HG02970 (cell line): ENCODE data around the gene TBC1D25.

Experiments
- ATAC-seq: cut with Tn5 transposase; IDR thresholded peaks from one replicate; pipeline ENCODE4 v1.9.1; 2021; ENCODE audit warnings: mild to moderate bottlenecking, moderate library complexity, moderate number of reproducible peaks; ENCODE audit not compliant: unreplicated experiment, low FRiP score

Gene TBC1D25

DNA sequence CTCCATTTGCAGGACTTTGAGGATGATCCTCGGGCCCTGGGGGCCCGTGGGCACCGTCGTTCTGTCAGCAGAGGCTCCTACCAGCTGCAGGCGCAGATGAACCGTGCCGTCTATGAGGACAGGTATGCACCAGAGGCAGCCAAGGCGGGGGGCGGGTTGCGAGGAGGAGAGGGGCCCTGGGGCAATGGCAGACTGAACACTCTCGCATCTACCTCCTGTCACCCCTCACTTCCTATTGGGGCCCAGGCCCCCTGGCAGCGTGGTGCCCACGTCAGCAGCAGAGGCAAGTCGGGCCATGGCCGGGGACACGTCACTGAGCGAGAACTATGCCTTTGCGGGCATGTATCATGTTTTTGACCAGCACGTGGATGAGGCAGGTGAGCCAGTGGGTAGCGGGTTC, 59.8 kb downstream of the TBC1D25 start:
- ATAC-seq, result no peak

DNA sequence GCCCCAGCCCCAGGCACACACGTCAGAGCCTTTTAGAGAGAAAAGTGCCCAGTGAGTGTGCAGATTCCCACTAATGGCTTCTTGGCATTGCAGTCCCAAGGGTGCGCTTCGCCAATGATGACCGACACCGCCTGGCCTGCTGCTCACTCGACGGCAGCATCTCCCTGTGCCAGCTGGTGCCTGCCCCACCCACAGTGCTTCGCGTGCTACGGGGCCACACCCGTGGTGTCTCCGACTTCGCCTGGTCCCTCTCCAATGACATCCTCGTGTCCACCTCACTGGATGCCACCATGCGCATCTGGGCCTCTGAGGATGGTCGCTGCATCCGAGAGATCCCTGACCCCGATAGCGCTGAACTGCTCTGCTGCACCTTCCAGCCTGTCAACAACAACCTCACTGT, 60.7 kb downstream of the TBC1D25 start:
- ATAC-seq, result no peak

DNA sequence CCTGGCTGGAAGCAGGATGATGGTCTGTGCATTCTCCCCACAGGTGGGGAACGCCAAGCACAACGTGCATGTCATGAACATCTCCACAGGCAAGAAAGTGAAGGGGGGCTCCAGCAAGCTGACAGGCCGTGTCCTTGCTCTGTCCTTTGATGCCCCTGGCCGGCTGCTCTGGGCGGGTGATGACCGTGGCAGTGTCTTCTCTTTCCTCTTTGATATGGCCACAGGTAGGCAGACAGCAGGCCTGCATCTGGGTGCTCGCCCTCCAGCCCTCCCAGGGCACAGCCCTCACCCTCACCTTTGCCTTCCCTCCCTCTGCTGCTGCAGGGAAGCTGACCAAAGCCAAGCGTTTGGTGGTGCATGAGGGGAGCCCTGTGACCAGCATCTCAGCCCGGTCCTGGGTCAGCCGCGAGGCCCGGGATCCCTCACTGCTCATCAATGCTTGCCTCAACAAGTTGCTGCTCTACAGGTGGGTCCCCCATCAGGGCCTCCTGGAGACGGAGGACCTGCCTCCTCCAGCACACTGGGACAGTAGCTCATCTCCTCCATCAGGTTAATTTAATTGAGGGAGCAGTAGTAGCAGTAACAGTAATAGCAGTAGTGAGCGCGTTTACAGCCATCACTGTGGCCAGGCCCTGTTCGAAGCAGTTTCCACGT, 62.4 kb downstream of the TBC1D25 start:
- no peak for ATAC-seq

DNA sequence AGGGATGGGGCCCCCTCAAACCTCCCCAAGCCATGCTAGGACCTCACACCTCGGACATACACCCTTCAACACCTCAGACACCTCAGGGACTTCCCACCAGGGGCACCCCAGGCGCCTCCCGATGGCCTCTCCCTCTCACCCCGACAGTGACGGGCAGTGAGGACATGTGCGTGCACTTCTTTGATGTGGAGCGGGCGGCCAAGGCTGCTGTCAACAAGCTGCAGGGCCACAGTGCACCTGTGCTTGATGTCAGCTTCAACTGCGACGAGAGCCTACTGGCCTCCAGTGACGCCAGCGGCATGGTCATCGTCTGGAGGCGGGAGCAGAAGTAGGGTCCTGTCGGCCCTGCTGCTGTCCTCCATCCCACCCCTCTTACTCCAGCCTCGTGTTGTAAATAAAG, 65.2 kb downstream of the TBC1D25 start:
- ATAC-seq, result no peak

DNA sequence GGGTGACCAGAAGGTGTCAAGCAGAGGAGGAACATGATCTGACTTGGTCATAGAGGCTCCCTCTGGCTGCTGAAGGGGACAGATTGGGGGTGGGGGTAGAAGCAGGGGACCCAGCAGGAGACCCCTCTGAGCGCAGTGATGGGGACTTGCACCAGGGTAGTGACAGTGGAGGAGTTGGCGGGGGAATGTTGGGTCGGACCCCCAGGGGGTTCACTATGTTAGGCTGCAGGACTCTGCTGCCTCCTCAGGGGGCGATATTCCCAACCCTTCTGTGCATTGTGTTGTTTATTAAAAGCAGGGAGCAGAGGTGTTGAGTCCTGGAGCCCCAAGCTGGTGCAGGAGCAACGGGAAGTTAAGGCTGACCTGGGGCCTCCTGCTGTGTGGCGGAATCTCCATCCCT, 66.6 kb downstream of the TBC1D25 start:
- ATAC-seq, result no peak

DNA sequence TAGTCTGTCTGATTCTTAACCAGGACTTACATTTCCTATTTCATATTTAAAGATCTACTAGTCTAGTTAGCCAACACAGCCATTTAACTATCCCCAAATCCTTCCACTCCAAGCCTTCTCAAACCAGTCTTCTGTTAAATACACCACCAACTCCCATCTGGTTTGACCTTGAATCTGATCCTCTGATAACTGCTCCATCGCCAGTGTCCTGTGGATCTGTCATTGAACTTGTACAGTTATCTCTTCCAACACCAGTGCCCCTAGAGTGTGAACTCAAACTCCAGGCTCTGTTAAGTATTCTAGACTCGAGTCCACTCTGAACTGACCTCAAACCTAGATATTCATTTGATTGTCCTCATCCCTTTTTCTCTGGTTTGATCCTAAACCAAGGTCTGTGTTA, 72.2 kb downstream of the TBC1D25 start:
- no peak for ATAC-seq
